ENCODE data around the gene IQGAP2. TPM values are rescaled to one million over a fixed set of nuclear protein-coding genes. Genes with fewer than 3 reads are reported as not detected.

IQGAP2 gene
- total RNA-seq, 1 experiment from 2014 or later: not detected

- Histone ChIP-seq H3K36me3 (ENCODE audit: low read depth) (no peaks in the 10 kb centered on the region), H3F3A (ENCODE audit: insufficient read depth, low read depth) (no peaks in the 10 kb centered on the region), H3K9me3 (ENCODE audit: insufficient read depth, low read depth) (no peaks in the 10 kb centered on the region), H3K27ac (no peak overlapping the region), H3K9me2 (ENCODE audit: insufficient read depth) (no peaks in the 10 kb centered on the region), H3K79me2 (ENCODE audit: low read depth) (no peaks in the 10 kb centered on the region), H3K27me3 (ENCODE audit: insufficient read depth, low read depth) (no peaks in the 10 kb centered on the region), H3K4me3 (no peak overlapping the region), H3K4me1 (replicated peaks; ENCODE audit: insufficient read depth) (no peaks in the 10 kb centered on the region), H2AFZ (no peak overlapping the region), H3K4me2 (no peak overlapping the region), H4K20me1 (ENCODE audit: insufficient read depth) (no peaks in the 10 kb centered on the region)
- ChIA-PET POLR2A (ENCODE audit: unreplicated experiment) (no interaction called here), CTCF (no interaction called here)
- intact Hi-C loops (cut with micrococcal nuclease; ENCODE audit: unreplicated experiment): no loop called here
- no TSS peak for BruUV-seq (replicated peaks)
- DNase-seq: no peak
- TF ChIP-seq EZH2 (IDR thresholded peaks at IDR 0.05; ENCODE audit: low read depth): no peak
- TF ChIP-seq CTCF (conservative IDR thresholded peaks at IDR 0.05): no peak
Observed at GRCh38 chr5:76471987-76472334, 68.9 kb downstream of the IQGAP2 start.

GRCh38 chr5:76472335-76473008 is 69.4 kb downstream of the IQGAP2 start:
- intact Hi-C loops (cut with micrococcal nuclease; ENCODE audit: unreplicated experiment): no loop called here
- BruUV-seq (replicated peaks): no TSS peak
- Histone ChIP-seq H3K9me3 (ENCODE audit: insufficient read depth, low read depth) (no peaks in the 10 kb centered on the region), H3K9me2 (ENCODE audit: insufficient read depth) (no peaks in the 10 kb centered on the region), H3K4me3 (no peak overlapping the region), H4K20me1 (ENCODE audit: insufficient read depth) (no peaks in the 10 kb centered on the region), H2AFZ (no peak overlapping the region), H3K27me3 (ENCODE audit: insufficient read depth, low read depth) (no peaks in the 10 kb centered on the region), H3K36me3 (ENCODE audit: low read depth) (no peaks in the 10 kb centered on the region), H3K4me2 (no peak overlapping the region), H3K79me2 (ENCODE audit: low read depth) (no peaks in the 10 kb centered on the region), H3K4me1 (replicated peaks; ENCODE audit: insufficient read depth) (no peaks in the 10 kb centered on the region), H3K27ac (no peak overlapping the region), H3F3A (ENCODE audit: insufficient read depth, low read depth) (no peaks in the 10 kb centered on the region)
- CTCF ChIA-PET: no interaction called here
- POLR2A ChIA-PET (ENCODE audit: unreplicated experiment): no interaction called here
- TF ChIP-seq CTCF (conservative IDR thresholded peaks at IDR 0.05): no peak
- TF ChIP-seq EZH2 (IDR thresholded peaks at IDR 0.05; ENCODE audit: low read depth): no peak
- DNase-seq: no peak

GRCh38 chr5:76473009-76473336 is 69.9 kb downstream of the IQGAP2 start:
- Histone ChIP-seq H2AFZ (no peak overlapping the region), H3K4me2 (no peak overlapping the region), H3K9me2 (ENCODE audit: insufficient read depth) (no peaks in the 10 kb centered on the region), H3F3A (ENCODE audit: insufficient read depth, low read depth) (no peaks in the 10 kb centered on the region), H3K4me3 (no peak overlapping the region), H3K4me1 (replicated peaks; ENCODE audit: insufficient read depth) (no peaks in the 10 kb centered on the region), H3K9me3 (ENCODE audit: insufficient read depth, low read depth) (no peaks in the 10 kb centered on the region), H4K20me1 (ENCODE audit: insufficient read depth) (no peaks in the 10 kb centered on the region), H3K27ac (no peak overlapping the region), H3K27me3 (ENCODE audit: insufficient read depth, low read depth) (no peaks in the 10 kb centered on the region), H3K79me2 (ENCODE audit: low read depth) (no peaks in the 10 kb centered on the region), H3K36me3 (ENCODE audit: low read depth) (no peaks in the 10 kb centered on the region)
- TF ChIP-seq CTCF (conservative IDR thresholded peaks at IDR 0.05) (no peak), EZH2 (IDR thresholded peaks at IDR 0.05; ENCODE audit: low read depth) (no peak)
- ChIA-PET CTCF (no interaction called here), POLR2A (ENCODE audit: unreplicated experiment) (no interaction called here)
- intact Hi-C loops (cut with micrococcal nuclease; ENCODE audit: unreplicated experiment): no loop called here
- DNase-seq: no peak
- BruUV-seq (replicated peaks): no TSS peak
